ENCODE data around the gene UNC5C. TPM values are rescaled to one million over a fixed set of nuclear protein-coding genes. Genes with fewer than 3 reads are reported as not detected.
A peak's percentile ranks its signal among the peaks of the same experiment; 100 is the strongest.

The UNC5C gene
- total and polyA plus RNA-seq, 10 donors = 0.43 to 15.7 (median 7.8) TPM

DNA sequence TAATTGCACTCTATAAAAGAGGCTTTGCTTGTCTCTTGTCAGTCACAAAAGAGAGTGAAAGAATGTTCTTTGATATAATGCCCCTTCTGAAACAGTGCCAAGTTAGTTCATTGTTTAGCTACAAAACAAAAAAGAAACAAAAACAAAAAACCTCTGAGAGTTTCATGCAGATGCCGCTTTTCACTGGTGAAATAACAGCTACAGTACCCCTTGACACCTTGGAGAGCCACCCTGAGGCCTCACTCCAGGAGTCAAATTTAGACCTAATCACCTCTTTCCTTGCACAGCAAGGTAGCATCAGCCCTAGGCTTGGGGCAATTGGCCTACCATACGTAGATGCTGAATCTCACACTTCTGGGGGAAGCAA is 185.2 kb downstream of the UNC5C start:
- Histone ChIP-seq H3K4me1 (no peaks in the 10 kb centered on the region), H3K4me3 (no peak overlapping the region), H3K9me3 (no peaks in the 10 kb centered on the region), H3K36me3 (no peaks in the 10 kb centered on the region), H3K27ac (peak overlapping the region in 1 of 8 donors; percentile 1), H3K27me3 (replicated peaks in 1 of 7) (no peaks in the 10 kb centered on the region)
- no peak for TF ChIP-seq POLR2A (IDR thresholded peaks at IDR 0.05)
- intact Hi-C loops (cut with DNase I; ENCODE audit: low total_unique reads) = no loop called here
- 79 to 90% (median 81%) methylated on average over 2 of the region's 2 CpGs for WGBS, 5 donors
- DNase-seq = no peak

DNA sequence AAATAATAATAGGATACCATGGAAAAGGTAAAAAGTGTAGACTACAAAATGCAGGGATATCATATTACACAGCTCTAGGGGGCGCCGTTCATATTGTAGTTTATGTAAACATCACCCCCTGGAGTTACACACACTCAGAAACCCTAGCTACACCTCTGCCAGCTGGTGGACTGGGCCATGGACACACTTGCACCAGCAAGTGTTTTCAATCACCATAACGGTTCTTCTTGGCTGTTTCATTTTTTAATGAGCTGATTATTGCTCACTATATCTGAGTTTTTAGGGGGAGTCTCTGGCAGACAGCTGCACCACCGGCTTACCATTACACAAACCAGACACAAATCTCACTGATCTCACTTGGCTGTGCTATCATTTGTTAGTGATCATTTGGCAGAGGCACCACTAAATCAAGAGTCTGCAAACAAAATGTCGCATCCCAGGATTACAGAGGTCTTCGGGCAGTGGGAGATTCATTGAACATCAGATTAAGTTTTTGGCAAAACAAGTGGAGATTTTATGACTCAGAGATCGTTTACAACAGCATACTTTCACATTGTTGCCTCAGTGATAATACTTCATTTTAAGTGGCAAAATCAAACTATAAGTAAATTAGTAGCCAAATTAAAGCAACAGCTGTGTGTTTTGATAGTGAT is 185.7 kb downstream of the UNC5C start:
- WGBS, 5 donors = 61 to 76% (median 66%) methylated on average over 7 of the region's 7 CpGs
- no peaks in the 10 kb centered on the region for H3K36me3 ChIP-seq
- intact Hi-C loops (cut with DNase I; ENCODE audit: low total_unique reads) = no loop called here
- no peaks in the 10 kb centered on the region for H3K4me1 ChIP-seq
- H3K9me3 ChIP-seq = no peaks in the 10 kb centered on the region
- H3K27me3 ChIP-seq (replicated peaks in 1 of 7) = no peaks in the 10 kb centered on the region
- no peak for DNase-seq
- TF ChIP-seq, protein P1, sequence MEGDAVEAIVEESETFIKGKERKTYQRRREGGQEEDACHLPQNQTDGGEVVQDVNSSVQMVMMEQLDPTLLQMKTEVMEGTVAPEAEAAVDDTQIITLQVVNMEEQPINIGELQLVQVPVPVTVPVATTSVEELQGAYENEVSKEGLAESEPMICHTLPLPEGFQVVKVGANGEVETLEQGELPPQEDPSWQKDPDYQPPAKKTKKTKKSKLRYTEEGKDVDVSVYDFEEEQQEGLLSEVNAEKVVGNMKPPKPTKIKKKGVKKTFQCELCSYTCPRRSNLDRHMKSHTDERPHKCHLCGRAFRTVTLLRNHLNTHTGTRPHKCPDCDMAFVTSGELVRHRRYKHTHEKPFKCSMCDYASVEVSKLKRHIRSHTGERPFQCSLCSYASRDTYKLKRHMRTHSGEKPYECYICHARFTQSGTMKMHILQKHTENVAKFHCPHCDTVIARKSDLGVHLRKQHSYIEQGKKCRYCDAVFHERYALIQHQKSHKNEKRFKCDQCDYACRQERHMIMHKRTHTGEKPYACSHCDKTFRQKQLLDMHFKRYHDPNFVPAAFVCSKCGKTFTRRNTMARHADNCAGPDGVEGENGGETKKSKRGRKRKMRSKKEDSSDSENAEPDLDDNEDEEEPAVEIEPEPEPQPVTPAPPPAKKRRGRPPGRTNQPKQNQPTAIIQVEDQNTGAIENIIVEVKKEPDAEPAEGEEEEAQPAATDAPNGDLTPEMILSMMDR (IDR thresholded peaks at IDR 0.05 in 8 of 11, conservative IDR thresholded peaks at IDR 0.05 in 3 of 11) = no peak
- TF ChIP-seq POLR2A (IDR thresholded peaks at IDR 0.05) (no peak), POLR2AphosphoS5 (IDR thresholded peaks at IDR 0.05) (no peak)
- H3K27ac ChIP-seq = peak overlapping the region in 1 of 8 donors; percentile 1
- H3K4me3 ChIP-seq = no peak overlapping the region

DNA sequence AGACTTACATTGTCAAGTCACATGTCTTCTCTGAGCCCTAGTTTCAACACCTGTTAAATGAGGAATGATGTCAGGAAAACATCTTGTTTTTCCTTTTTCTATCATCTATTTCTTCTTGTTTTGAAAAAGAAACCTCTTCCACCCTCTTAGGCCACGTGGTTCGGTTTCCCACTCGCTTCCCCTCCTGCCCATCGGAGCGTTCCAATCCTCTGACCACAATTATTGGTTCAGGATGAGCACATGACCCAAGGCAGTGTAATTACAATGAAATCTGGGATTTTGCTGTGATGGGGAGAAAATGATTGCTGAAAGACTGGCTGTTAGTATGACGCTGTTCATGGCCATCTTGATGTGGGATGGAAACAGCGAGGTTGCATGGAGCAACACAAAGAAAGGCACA is 186.7 kb downstream of the UNC5C start:
- intact Hi-C loops (cut with DNase I; ENCODE audit: low total_unique reads) = no loop called here
- 85 to 94% (median 88%) methylated on average over 7 of the region's 7 CpGs for WGBS, 5 donors
- Histone ChIP-seq H3K27me3 (replicated peaks in 1 of 7) (no peaks in the 10 kb centered on the region), H3K9me3 (no peaks in the 10 kb centered on the region), H3K4me3 (no peak overlapping the region), H3K36me3 (no peaks in the 10 kb centered on the region), H3K27ac (no peak overlapping the region), H3K4me1 (no peaks in the 10 kb centered on the region)
- no peak for DNase-seq
- TF ChIP-seq POLR2AphosphoS5 (IDR thresholded peaks at IDR 0.05) (no peak), POLR2A (IDR thresholded peaks at IDR 0.05) (no peak)
- TF ChIP-seq, protein P1 (IDR thresholded peaks at IDR 0.05 in 8 of 11, conservative IDR thresholded peaks at IDR 0.05 in 3 of 11) = no peak

DNA sequence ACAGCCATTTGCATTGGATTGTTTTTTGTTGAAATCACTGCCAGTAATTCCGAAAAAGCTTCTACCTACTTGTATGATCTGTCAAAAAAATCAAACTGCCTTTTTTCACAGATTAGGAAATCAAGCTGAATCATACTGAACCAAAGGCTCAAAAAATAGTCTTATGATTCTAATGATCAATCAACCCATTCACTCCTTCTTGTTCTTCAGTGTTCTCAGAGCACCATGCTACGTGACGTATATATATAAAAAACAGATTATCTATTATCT is 187.1 kb downstream of the UNC5C start:
- DNase-seq = no peak
- intact Hi-C loops (cut with DNase I; ENCODE audit: low total_unique reads) = no loop called here
- TF ChIP-seq POLR2AphosphoS5 (IDR thresholded peaks at IDR 0.05) (no peak), POLR2A (IDR thresholded peaks at IDR 0.05) (no peak)
- TF ChIP-seq, protein P1 (IDR thresholded peaks at IDR 0.05 in 8 of 11, conservative IDR thresholded peaks at IDR 0.05 in 3 of 11) = no peak
- Histone ChIP-seq H3K9me3 (no peaks in the 10 kb centered on the region), H3K4me3 (no peak overlapping the region), H3K4me1 (no peaks in the 10 kb centered on the region), H3K36me3 (no peaks in the 10 kb centered on the region), H3K27ac (no peak overlapping the region), H3K27me3 (replicated peaks in 1 of 7) (no peaks in the 10 kb centered on the region)
- WGBS, 5 donors = 88 to 95% (median 91%) methylated on average over 3 of the region's 3 CpGs

All from spleen (tissue), 11 donors.